Uterus (tissue), 4 donors: ENCODE measurements around the gene SMTNL1. TPM values are rescaled to one million over a fixed set of nuclear protein-coding genes. Genes with fewer than 3 reads are reported as not detected.

Source experiments
- DNase-seq, 2 donors: peaks; one replicate each; pipeline ENCODE4 v3.0.0-alpha.2; 2019 to 2020
- H3K27ac ChIP-seq, 2 donors: fragments of 200-600 bp; sonication (generic); 1 replicate in 1 of 2; 2 replicates in 1 of 2; pipeline ENCODE4 v1.5.1; 2016 to 2018
- H3K27me3 ChIP-seq, 2 donors: fragments of 200-600 bp; sonication (generic); one replicate each; pipeline ENCODE4 v1.5.1; 2018 to 2019; ENCODE audit warnings: control low read depth in 1 of 2
- H3K36me3 ChIP-seq, 2 donors: fragments of 200-600 bp; sonication (generic); one replicate each; pipeline ENCODE4 v1.5.1; 2019; ENCODE audit warnings: control low read depth in 1 of 2
- H3K4me1 ChIP-seq, 2 donors: fragments of 200-600 bp; sonication (generic); one replicate each; pipeline ENCODE4 v1.5.1; 2018 to 2019; ENCODE audit warnings: control low read depth in 1 of 2
- H3K4me3 ChIP-seq, 2 donors: fragments of 200-600 bp; sonication (generic); 1 replicate in 1 of 2; 2 replicates in 1 of 2; pipeline ENCODE4 v1.5.1; 2018 to 2019; ENCODE audit warnings: mild to moderate bottlenecking in 1 of 2
- H3K9me3 ChIP-seq, 2 donors: fragments of 200-600 bp; sonication (generic); one replicate each; pipeline ENCODE4 v1.5.1; 2019; ENCODE audit warnings: control low read depth in 1 of 2
- POLR2A ChIP-seq, 2 donors: fragments of 450-650 bp; IDR thresholded peaks; one replicate each; pipeline ENCODE4 v1.6.1; 2016; ENCODE audit warnings: antibody characterized with exemption in 2 of 2, mild to moderate bottlenecking in 1 of 2, moderate library complexity in 1 of 2
- intact Hi-C: fragments of 100-400 bp; cut with DNase I; formaldehyde crosslinking; loops from one replicate; pipeline ENCODE4 v1.15.1; 2023; ENCODE audit warnings: low total_unique reads
- total RNA-seq, 4 donors: library from RNA; depleted of rRNA in 3 of 4; stranded (reverse); fragments of >200 nt in 3 of 4; gene quantifications; one replicate each; pipeline versions ENCODE4 v1.1.0 to v1.2.4, GENCODE V29; 2014 to 2023
- TF ChIP-seq, protein P1 (sequence below), 4 experiments: fragments of 200-600 bp in 2 of 4; fragments of 450-650 bp in 2 of 4; sonication (generic) in 2 of 4; IDR thresholded peaks; one replicate each; pipeline ENCODE4 v1.5.1; 2016 to 2019; ENCODE audit warnings: antibody characterized with exemption in 4 of 4, mild to moderate bottlenecking in 2 of 4, moderate library complexity in 1 of 4
- donor health status: DM: yes; HTN: yes; CAD: no.

Gene SMTNL1
- total RNA-seq, 4 donors from 2014 or later, result not detected

DNA sequence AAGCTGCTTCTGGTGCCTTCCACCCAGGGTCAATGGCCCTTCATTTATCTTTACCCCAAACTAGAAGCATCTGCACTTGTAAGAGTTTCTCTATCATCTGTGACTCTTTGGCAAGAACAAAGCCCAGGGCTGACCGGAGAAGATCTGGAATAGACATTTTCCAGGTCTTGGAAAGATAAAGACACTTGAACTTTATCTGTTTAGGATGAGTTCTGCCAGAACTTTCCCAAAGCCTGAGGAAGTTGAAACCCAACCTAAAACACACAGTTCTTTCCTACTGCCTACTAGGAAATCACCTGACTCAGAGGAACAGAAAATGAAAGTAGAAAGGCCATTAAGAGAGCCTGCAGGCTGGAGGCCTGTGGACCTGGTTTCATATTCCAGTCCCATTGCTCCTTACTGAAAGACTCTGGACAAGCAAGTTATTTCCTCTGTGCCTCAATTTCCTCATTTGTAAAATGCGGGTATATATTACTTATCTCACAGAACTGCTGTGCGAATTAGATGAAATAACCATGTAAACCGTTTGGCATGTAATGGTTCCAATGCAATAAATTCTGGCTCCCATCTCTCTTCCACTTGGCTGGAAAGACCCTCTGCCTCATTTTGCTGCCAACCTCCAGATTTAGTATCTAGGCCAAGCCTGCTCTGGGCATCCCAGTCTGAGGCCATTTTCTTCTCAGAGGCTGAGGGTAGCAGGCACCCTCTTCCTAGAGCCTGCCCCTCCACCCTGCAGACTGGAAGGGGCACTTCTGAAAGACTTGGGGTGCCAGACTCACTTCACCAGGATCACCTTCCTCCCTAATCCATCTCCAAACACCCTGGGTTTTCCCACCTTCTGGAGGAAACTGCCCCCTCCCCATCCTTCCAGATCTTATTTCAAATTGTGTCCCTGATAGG lies 28.9 kb downstream of the SMTNL1 start:
- intact Hi-C loops, result loop anchor here (5.0 kb wide), 2 partner anchors 36 to 71 kb away; no protein-coding TSS in a partner anchor
- Histone ChIP-seq H3K27ac (peak overlapping the region; percentile 86 to 88), H3K27me3 (no peaks in the 10 kb centered on the region), H3K4me1 (no peaks in the 10 kb centered on the region), H3K4me3 (peak overlapping the region; percentile 60 to 62), H3K36me3 (no peaks in the 10 kb centered on the region), H3K9me3 (no peaks in the 10 kb centered on the region)
- peak in 1 of 2 donors; percentile 38 for DNase-seq
- peak in 1 of 2 donors; percentile 47 for TF ChIP-seq POLR2A (IDR thresholded peaks at IDR 0.05)
- TF ChIP-seq, protein P1, sequence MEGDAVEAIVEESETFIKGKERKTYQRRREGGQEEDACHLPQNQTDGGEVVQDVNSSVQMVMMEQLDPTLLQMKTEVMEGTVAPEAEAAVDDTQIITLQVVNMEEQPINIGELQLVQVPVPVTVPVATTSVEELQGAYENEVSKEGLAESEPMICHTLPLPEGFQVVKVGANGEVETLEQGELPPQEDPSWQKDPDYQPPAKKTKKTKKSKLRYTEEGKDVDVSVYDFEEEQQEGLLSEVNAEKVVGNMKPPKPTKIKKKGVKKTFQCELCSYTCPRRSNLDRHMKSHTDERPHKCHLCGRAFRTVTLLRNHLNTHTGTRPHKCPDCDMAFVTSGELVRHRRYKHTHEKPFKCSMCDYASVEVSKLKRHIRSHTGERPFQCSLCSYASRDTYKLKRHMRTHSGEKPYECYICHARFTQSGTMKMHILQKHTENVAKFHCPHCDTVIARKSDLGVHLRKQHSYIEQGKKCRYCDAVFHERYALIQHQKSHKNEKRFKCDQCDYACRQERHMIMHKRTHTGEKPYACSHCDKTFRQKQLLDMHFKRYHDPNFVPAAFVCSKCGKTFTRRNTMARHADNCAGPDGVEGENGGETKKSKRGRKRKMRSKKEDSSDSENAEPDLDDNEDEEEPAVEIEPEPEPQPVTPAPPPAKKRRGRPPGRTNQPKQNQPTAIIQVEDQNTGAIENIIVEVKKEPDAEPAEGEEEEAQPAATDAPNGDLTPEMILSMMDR (IDR thresholded peaks at IDR 0.05), result no peak

DNA sequence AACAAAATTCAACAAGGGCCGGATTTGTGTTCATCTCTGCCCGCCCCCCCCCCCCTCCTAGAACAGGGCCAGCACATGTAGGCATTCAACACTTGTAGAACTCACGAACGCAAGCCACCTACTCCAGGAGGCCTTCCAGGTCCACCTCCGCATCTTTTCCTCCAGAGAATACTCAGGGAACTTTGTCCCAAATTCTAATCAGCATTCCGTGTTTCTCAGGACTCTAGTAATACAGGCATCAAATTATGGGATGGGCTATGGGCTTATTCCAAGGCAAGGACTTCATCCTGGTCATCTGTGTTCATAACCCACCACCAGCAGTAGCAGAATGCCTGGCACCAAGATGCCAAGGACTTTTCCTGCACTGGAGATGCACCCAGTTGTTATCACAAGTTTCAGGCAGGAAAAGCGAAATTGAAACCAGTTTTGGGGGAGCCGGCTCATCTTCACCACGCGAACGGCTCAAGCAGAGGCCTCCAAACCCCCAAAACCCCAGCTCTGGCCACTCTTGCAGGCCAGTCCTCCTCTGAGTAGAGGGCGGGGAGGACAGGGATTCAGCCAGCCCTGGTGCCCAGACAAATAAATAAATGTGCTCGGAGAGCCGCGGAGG lies 29.6 kb downstream of the SMTNL1 start:
- H3K4me3 ChIP-seq, result peak overlapping the region; percentile 60 to 62
- no peaks in the 10 kb centered on the region for H3K4me1 ChIP-seq
- TF ChIP-seq POLR2A (IDR thresholded peaks at IDR 0.05), result no peak
- TF ChIP-seq, protein P1 (IDR thresholded peaks at IDR 0.05), result no peak
- H3K27ac ChIP-seq, result peak overlapping the region; percentile 86 to 88
- intact Hi-C loops, result loop anchor here (5.0 kb wide), 2 partner anchors 35 to 70 kb away; no protein-coding TSS in a partner anchor
- H3K9me3 ChIP-seq, result no peaks in the 10 kb centered on the region
- H3K36me3 ChIP-seq, result no peaks in the 10 kb centered on the region
- DNase-seq, result peak in 1 of 2 donors; percentile 39
- H3K27me3 ChIP-seq, result no peaks in the 10 kb centered on the region

DNA sequence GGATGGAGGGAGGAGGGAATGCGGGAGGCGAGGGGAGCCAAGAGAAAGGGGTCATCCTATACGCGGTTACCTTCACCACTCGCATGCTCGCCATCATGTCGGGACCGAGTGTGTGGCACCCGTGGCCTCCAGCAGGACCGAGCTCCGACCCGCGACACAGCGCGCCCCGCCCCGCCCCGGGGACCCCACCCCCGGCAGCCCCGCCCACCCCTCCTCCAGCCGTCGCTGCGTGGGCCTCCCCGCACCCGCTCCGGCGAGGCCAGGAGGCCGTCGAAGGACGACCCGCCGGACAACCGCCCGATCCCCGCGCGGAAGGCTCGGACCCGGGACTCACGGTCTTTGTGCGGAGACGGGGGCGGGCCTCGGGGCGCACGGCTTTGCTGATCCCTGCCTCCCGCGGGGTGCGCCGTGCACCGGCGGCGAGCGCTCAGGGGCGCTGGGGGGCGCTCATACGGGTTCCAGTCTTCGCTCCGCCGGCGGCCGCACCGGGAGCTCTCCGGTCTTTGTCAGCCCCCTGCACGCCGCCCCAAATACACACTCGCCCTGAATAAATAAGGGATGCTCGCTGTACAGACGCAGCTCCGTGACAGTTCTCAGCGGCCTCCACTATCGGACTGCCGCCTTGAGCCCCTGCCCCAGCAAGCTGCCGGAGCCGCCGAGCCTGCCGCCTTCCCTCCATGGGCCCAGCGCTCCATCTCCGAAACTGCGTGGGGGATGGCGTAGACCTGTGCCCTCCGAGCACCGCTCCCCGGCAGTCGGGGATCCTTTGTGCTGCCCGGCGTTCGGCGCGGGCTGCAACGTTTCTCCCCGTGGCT lies 30.3 kb downstream of the SMTNL1 start, which contains the start of gene UBE2L6:
Gene UBE2L6, minus strand, starts transcription at position 158 of the 815 bp plus-strand sequence. Its CDS starts 61 bp downstream, at position 97.
- Histone ChIP-seq H3K27me3 (no peaks in the 10 kb centered on the region), H3K36me3 (no peaks in the 10 kb centered on the region), H3K4me3 (peak within 1 kb of the TSS; percentile 60 to 62), H3K4me1 (no peaks in the 10 kb centered on the region), H3K9me3 (no peaks in the 10 kb centered on the region), H3K27ac (peak within 1 kb of the TSS; percentile 86 to 88)
- peak in 1 of 2 donors; percentile 25 for TF ChIP-seq POLR2A (IDR thresholded peaks at IDR 0.05)
- TF ChIP-seq, protein P1 (IDR thresholded peaks at IDR 0.05), result peak in 2 of 4 experiments; percentile 80 to 98
- peak; percentile 47 to 67 for DNase-seq
- intact Hi-C loops, result loop anchor here (5.0 kb wide), 2 partner anchors 35 to 70 kb away; no protein-coding TSS in a partner anchor

DNA sequence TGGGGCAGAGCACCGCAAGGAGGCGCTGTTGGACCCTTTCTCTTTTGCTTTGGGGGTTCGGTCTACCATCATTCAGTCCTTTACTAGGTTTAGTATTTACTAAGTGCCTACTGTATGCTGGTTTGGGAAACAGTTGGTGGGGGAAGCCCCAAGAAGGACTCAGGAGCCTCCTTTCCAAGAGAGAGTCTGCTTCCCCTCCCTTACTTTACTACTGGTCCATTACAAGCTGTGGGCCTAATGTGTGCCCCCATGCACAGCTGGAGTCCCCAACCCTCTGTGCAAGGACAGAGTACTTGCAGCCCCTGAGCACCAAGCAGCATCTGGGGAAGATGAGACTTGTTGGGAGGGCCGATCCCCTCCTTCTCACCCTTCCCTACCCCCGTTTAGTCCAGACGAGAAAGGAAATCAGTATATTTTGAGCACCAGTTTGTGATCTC lies 31.0 kb downstream of the SMTNL1 start:
- peak in 1 of 2 donors; percentile 12 for TF ChIP-seq POLR2A (IDR thresholded peaks at IDR 0.05)
- TF ChIP-seq, protein P1 (IDR thresholded peaks at IDR 0.05), result peak in 2 of 4 experiments; percentile 90 to 93

More for the DNA sequence above, 31.0 kb downstream of the SMTNL1 start:
- Histone ChIP-seq H3K27me3 (no peaks in the 10 kb centered on the region), H3K4me3 (peak overlapping the region; percentile 60 to 62), H3K36me3 (no peaks in the 10 kb centered on the region), H3K4me1 (no peaks in the 10 kb centered on the region), H3K9me3 (no peaks in the 10 kb centered on the region), H3K27ac (peak overlapping the region; percentile 86 to 88)
- peak; percentile 85 to 89 for DNase-seq
- intact Hi-C loops, result loop anchor here (5.0 kb wide), 2 partner anchors 34 to 69 kb away; no protein-coding TSS in a partner anchor
